PC-3 (cell line): Measurements from ENCODE around the gene PPFIBP1.

Experiments
- EZH2 ChIP-seq: fragments of 300-600 bp; sonication (generic); IDR thresholded peaks from one replicate; pipeline ENCODE4 v1.6.1; 2017; ENCODE audit warnings: antibody characterized with exemption, mild to moderate bottlenecking, low read length; ENCODE audit not compliant: unreplicated experiment
- TF ChIP-seq, protein P1 (sequence below): fragments of 300-600 bp; sonication (generic); conservative IDR thresholded peaks from 2 replicates; pipeline ENCODE4 v1.5.1; 2017; ENCODE audit warnings: antibody characterized with exemption, low read depth, mild to moderate bottlenecking, low read length

DNA sequence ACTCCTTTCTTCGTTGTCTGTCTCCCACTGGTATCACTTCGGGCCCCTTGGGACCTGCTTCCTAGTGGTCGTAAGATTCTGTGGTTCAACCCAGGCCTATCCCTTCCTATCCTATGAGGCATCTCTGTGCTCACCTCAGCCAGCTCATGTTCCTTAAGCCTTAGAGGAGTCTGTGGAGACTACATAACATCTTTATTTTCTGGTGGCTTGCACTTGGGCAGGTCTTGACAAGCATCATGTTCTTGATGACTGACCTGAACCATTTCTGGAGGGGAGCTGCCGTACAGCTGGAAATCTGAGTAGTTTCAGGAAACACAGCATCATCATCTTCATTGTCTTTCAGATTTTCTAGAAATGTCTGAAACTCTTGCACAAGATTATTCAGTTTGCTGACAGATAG lies 69.3 kb downstream of the PPFIBP1 start:
- no peak for TF ChIP-seq EZH2
- TF ChIP-seq, protein P1, sequence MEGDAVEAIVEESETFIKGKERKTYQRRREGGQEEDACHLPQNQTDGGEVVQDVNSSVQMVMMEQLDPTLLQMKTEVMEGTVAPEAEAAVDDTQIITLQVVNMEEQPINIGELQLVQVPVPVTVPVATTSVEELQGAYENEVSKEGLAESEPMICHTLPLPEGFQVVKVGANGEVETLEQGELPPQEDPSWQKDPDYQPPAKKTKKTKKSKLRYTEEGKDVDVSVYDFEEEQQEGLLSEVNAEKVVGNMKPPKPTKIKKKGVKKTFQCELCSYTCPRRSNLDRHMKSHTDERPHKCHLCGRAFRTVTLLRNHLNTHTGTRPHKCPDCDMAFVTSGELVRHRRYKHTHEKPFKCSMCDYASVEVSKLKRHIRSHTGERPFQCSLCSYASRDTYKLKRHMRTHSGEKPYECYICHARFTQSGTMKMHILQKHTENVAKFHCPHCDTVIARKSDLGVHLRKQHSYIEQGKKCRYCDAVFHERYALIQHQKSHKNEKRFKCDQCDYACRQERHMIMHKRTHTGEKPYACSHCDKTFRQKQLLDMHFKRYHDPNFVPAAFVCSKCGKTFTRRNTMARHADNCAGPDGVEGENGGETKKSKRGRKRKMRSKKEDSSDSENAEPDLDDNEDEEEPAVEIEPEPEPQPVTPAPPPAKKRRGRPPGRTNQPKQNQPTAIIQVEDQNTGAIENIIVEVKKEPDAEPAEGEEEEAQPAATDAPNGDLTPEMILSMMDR, result no peak
